Stimulated activated CD8-positive, alpha-beta memory T cell treated with anti-CD3 and anti-CD28 coated beads, Interleukin-15, amount 100 ng/mL, for 4 hours (primary cell): Measurements from ENCODE around the gene MSL3.

Experiments
- DNase-seq, 2 donors: peaks; one replicate each; pipeline ENCODE4 v3.0.0-alpha.2; 2020; ENCODE audit warnings: low read depth in 2 of 2

Gene MSL3

DNA sequence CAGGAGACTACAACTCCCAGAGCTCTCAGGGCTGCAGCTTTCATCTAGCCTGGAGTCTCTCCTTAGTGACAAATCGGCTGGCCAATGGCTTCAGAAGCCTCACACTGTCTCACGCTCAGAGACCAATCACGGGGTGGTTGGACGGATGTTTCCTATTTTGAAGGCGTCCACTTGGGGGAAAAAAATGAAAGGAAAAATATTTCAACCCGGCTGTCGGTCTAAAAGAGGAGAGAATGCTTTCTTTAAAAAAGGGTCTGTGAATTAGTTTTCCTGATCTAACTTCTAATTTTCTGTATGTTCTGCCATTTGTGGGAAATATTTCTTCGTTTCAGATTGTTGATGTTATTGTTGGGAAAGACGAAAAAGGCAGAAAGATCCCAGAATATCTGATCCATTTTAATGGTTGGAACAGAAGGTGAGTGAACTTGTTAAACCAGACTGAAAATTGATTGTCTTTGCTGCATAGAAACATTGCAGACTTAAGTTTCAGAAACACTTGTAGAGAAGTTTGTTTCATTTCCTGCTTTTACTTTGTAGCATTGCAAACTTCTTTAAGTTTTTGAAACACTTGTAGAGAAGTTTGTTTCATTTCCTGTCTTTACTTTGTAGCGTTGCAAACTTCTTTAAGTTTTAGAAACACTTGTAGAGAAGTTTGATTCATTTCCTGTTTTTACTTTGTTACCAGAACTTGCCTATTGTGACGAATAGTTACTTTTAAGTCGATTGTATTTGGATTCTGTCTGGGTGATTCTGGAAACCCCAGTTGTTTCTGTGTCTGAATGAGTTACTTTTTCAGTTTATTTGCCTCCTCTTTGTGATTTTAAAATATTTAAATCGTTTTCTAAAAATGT, 1.6 kb downstream of the MSL3 start:
- DNase-seq, result peak; percentile 27 to 50

DNA sequence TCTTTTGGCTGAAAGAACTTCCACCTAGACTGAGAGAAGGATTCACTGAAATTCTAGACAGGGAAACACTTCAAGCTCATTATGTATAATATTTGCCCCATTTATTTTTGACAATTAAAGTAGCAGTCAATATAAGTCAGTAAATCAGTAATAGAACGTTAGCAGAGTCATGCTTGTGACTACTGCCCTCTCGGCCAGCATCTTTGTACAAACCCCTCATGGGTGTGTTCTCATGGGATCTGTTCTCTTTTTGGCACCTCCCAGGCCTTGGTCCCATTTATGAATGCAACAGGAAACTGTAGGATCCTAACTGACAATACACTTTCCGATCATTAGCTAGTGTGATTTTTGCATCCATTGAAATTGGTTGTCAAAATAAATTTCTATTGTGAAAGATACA, 2.9 kb downstream of the MSL3 start:
- DNase-seq, result no peak

DNA sequence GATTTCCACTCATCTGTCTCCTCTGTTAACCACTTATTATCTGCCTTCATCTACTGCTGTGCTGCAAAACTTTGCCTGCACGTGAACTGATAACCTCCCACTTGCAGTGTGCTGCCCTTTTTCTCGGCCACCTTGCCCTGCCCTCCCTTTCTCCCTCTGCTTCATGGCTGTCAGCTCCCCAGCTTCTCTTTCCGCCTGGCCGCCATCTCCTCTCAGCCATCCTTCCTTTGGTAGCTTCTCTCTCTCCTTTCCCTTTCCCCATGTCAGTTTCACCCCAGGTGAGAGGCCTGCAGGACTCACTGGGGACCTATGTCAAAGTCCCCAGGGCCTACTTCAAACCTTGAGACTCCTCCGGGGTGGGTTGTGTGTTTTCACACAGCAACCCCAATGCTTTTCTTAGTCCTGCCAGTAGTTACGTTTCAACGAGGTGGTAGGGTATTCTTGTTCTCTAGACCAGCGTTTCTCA, 6.6 kb downstream of the MSL3 start:
- no peak for DNase-seq

DNA sequence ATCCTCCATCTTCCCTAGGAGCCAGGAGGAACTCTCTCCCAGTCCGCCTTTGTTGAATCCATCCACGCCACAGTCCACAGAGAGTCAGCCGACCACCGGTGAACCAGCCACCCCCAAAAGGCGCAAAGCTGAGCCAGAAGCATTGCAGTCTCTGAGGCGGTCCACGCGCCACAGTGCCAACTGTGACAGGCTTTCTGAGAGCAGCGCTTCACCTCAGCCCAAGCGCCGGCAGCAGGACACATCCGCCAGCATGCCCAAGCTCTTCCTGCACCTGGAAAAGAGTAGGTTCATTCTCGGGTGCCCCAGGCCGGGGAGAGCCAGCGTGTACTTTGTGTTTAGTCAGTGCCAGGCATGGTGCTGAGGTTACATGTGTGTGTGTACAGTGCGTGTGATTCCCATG, 7.4 kb downstream of the MSL3 start:
- DNase-seq, result no peak

DNA sequence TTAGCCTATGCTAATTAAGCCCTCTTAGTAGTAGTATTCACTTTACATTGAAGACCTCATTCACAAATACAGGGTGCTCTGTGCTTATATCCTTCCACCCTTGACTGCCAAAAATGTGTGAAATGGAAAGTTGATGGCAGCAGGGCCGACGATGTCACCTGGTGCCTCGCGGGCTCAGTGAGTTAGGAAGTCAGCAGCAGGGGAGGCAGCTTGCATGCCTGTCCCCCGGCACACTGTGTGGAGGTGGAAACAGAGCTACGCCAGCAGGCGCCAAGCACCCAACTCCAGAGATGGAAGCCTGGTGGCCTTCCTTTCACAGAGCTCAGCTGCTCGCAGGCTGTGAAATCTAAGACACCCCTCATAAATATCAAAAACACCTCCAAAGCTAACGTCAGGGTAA, 8.4 kb downstream of the MSL3 start:
- DNase-seq, result no peak

DNA sequence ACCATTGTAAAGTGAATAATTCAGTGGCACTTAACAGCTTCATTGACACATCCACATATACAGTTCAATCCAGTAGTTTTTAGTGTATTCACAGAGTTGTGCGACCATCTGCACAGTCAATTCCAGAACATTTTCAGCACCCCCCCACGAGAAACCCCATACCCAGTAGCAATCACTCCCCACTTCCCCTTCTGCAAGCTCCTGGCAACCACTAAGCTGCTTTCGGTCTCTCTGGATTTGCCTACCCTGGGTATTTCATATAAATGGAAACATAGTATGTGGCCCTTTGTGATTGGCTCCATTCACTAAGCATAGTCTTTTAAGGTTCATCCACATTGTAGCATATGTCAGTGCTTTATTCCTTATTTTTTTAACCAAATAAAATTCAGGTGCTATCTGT, 10.0 kb downstream of the MSL3 start:
- no peak for DNase-seq

DNA sequence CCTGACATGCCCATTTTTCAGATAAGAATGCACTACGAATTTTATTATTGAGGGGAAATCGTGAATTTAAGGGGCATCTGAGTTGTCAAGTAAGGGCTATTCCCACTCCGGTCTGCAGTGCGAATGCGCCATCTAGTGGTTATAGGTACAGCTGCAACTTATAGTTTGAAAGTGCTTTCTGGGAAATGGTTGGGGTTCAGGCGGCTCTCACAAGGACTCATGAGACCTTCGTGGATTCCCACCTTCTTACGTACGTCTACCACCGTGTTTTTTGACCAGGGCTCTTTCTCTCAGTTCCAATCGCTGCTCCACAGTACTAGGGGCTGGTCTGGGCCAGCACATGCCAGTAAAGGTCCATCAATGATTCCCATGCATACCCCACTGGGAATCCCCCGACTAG, 12.3 kb downstream of the MSL3 start:
- DNase-seq, result no peak

DNA sequence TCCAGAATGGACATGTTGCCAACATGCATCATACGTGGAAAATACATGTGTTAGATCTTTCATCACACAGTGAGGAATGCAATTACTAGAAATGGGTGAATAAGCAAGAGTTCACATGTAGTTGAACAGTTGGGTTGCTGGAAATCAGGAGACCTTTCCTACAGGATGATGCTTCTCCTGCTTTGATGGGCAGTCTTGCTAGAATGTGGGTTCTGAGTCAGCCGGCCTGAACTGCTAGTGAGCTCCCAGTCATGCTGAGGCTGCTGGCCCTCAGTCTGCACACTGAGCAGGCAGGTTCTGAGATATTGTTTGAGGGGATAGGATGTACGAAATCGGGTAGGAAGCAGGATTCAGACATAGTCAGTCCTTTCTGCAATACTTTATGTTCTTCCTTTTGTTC, 20.2 kb downstream of the MSL3 start:
- DNase-seq, result no peak

DNA sequence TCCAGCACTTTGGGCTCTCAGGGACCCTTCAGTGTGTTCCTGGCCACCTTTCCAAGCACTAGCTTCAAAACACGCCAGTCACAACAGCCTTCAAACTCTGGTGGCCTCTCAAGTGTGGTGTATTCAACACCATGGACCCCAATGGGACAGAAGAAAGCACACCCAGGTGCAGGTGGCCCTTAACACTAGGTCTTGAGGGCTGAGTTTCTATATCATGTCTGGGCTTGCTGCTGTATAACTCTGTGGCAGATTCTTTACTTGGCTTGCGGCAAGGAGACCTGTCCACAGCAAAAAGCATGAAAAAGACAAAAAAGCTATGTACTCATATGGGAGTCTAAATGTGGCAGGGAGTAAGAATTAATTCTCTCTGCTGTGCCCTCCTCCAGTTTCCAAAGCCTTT, 23.1 kb downstream of the MSL3 start:
- DNase-seq, result no peak

DNA sequence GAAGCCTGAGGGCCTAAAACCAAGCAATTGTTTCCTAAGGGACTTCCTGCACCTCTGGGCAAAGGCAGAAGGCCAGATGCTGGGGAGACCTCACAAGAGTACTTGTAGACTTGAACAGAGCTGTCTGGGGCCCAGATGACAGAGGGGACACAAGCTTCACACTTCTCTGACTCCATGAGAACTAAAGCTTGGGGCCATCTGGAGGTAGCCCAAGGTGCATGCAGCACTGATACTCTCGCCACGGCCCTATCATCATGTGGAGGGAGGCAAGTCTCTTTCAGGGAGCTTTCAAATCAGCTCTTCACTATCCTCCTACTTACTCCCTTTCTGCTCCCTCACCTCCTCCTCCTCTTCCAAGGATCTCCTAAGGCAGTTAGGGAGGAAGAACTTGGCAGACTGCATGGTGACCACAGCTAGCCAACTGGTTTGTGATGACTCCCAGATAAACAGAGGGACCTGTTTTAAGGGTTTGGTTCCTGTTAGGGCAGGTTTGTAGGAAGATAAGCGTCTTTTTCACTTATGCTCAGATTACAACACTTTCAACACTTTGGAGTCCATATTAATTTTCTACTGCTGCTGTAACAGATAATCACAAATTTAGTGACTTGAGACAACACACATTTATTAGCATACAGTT, 23.8 kb downstream of the MSL3 start:
- no peak for DNase-seq

DNA sequence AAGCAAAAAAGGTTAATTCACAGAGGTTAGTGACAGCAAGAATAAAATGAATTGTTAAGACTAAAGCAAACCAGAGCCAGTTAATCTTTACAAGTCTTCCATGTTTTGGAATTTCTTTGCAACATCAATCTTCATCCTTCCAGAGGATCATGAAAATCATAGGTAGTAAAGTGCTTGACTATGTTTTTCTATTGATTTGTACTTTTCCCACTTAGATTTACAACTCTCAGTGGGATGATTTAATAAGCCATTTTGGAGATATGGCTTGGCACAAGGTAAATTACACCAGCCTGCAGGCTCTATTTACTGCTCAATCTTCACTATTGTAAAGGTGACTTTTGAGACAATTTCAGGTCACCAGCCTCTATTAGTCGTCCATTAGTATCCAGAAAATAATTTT, 26.5 kb downstream of the MSL3 start:
- no peak for DNase-seq

DNA sequence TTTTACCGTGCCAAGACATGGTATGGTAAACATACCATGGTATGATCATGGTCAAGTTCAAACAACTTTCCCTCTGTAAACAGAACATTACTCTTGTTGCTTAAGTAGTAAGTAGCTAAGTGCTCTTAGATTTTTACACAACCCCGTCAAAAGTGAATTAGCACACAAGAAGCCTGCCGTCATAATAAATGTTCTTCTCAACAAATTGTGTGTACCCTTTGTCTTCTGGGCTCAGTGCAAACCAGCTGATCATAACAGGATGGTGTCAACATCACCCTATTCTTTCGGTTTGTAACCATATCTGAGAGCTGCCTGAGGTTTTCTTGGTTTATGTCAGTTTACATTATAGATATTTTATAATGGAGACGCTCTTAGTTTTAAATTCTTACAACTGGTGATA, 28.8 kb downstream of the MSL3 start:
- no peak for DNase-seq

DNA sequence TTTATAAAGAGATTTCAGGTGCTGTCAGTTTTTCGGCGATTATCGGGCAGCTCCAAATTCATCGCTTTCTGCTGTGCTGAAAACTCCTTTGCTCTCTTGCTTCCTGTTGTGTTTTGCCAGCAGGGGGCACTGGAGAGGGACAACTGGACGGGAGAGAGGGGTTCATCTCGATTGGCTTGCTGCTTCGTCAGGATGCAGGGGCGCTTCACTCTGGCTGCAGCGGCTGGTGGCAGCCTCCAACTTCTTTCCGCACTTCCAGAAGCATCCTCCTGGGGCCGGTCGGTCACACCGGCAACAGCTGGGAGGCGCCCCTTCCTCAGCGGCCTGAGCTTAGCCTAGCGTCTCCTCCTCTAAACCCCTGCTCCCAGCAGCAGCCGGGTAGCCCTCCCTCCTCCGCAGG, 29.5 kb downstream of the MSL3 start:
- peak; percentile 14 to 37 for DNase-seq

DNA sequence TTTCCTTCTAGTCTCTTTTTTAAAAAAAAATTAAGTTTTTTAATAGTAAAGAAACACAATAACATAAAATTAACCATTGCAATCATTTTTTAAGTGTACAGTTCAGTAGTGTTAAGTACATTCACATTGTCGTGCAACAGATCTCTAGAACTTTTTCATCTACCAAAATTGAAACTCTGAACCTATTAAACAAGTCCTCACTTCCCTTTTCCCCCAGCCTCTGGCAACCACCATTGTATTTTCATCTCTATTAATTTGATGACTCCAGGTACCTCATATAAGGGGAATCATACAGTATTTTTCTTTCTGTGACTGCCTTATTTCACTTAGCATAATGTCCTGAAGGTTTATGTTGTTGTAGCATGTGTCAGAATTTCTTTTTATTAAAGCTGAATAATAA, 31.8 kb downstream of the MSL3 start:
- DNase-seq, result no peak

DNA sequence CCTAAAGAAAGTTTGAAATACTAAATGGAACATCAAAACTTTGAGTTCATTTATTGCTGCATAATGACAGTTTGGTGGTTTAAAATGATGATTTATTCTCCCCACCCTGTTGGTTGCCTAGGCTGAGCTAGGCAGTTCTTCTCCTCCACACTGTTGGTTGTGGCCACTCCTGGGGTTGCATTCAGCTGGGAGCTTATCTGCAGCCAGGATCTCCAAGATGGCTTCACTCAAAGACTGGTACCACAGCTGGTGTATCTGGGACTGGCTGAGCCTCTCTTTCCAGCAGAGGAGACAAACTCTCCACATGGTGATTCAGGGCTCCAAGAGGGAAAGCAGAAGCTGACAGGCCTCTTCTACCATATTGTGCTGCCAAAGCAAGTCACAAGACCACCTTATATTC, 33.1 kb downstream of the MSL3 start:
- no peak for DNase-seq

DNA sequence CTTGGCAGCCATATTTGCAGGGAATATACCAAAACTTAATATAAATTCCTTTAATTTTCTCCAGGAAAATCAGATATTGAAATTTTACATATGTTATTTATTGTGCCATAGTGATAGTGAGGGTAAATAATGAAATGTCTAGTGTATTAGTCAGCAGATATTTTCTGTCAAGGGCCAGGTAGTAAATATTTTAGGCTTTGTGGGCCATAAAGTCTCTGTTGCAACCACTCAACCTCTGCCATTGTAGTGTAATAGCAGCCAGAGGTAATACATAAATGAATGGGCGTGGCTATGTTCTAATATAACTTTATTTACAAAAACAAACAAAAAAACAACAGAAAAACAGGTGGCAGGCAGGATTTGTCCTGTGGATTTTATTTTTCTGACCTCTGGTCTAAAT, 33.5 kb downstream of the MSL3 start:
- no peak for DNase-seq

DNA sequence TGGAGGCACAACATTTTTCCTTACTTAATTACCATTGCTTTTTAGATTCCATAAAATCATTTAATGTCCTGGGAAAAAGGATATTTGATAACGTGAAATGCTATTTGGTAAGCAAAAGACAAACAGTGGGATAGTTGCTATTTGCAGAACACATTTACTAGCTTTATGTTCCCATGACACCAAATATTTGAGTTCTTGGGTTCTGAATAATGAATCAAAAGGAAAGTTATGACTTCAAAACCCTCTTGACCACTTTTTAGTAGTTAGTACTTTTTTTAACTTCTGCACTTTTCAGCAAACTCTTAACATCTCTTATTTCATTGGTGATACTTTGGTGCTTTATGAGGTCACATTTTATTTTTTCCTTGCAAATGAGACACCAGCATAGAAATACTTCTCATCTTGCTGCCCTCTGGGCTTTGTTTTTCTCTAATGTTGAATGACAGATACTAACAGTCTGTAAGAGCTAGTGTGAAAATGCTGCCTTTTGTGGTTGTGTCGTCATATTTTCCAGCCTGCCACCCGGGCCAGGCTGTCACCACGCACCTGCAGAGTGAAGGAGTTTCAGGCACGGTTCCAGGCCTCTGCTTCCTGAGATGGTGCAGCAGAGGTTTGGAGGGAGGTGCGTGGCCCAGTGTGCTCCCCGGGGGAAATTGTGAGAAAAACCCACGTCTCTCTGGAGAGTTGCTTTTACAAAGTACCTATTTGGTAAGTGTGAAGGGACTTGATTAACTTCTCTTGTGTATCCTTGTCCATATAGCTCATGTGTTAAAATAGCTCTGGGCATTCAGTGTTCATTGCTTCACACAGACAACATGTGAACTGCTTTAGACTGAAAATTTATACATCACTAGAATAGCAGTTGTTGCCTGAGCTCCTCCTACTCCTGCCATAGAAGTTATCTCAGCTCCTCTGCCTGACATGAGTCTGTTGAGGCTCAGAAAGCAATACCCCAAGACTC, 34.7 kb downstream of the MSL3 start:
- peak; percentile 46 to 48 for DNase-seq

DNA sequence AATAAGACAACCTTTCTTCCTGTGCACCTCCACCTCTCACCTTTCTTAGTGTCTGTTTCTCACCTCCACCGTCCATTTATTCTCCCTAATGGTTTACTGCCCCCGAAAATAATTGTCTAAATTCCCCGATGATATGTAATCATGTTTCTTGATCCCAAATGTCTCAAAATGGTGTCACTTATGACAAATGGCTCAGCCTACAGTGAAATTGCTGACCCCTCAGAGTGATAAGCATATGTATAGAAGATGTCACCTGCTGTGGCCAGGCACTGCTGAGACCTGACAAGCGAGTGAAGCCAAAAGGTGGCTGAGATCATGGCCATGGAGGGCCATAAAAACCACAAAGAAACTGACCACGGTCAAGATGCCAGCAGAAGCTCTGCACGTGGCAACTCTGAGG, 35.7 kb downstream of the MSL3 start:
- no peak for DNase-seq

DNA sequence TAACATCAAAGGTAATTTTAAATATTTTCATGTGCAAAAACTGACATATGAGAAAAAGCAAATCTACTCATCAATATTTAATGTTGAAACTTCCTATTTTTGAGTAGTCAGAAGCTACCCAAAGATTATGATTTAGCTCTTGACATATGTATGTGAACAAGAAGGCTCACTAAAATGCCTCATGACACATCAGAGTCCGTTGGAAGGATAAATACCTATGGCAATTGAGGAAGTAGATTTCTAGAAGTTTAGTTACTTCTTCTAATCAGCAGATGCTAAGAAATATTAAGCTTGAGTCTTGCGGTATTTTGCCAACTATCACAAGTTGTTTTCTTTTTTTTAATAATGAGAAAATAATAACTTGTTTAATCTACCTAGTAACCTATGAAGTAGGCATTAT, 55.3 kb downstream of the MSL3 start:
- no peak for DNase-seq
